Measurements from ENCODE around the gene ERC2. TPM values are rescaled to one million over a fixed set of nuclear protein-coding genes. Genes with fewer than 3 reads are reported as not detected.

The ERC2 gene
- total and polyA plus RNA-seq, 8 donors: 1.2 to 4.8 (median 2.3) TPM

DNA sequence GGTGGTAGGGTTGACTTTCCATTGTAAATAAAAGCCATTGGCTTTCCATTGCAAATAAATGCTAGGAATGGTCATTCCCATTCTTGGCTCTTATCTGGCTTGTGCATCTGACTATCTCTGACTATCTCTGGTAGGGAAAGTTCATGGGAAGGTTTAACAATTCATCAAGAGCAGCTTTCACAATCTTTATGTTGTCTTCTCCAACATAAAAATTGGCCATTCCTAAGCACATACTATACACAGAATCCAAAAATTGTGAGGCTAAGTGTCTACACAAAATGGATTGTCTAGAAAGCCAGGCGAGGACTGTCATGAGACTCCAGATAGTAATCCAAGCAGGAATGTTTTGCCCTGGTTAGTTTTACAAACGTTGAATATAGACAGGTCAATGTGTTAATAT is 926.8 kb downstream of the ERC2 start:
- DNase-seq (no peak), FAIRE-seq (no peak), ATAC-seq (no peak)
- Histone ChIP-seq H3K9me3 (no peaks in the 10 kb centered on the region), H3K27me3 (no peaks in the 10 kb centered on the region), H3K36me3 (no peaks in the 10 kb centered on the region), H3K4me1 (no peaks in the 10 kb centered on the region), H3K4me3 (no peak overlapping the region), H3K27ac (no peak overlapping the region)
- WGBS, 2 donors: 37 to 43% methylated on average over 2 of the region's 2 CpGs
- intact Hi-C loops (cut with DNase I): no loop called here
- TF ChIP-seq, protein P1, sequence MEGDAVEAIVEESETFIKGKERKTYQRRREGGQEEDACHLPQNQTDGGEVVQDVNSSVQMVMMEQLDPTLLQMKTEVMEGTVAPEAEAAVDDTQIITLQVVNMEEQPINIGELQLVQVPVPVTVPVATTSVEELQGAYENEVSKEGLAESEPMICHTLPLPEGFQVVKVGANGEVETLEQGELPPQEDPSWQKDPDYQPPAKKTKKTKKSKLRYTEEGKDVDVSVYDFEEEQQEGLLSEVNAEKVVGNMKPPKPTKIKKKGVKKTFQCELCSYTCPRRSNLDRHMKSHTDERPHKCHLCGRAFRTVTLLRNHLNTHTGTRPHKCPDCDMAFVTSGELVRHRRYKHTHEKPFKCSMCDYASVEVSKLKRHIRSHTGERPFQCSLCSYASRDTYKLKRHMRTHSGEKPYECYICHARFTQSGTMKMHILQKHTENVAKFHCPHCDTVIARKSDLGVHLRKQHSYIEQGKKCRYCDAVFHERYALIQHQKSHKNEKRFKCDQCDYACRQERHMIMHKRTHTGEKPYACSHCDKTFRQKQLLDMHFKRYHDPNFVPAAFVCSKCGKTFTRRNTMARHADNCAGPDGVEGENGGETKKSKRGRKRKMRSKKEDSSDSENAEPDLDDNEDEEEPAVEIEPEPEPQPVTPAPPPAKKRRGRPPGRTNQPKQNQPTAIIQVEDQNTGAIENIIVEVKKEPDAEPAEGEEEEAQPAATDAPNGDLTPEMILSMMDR (IDR thresholded peaks at IDR 0.05): no peak

DNA sequence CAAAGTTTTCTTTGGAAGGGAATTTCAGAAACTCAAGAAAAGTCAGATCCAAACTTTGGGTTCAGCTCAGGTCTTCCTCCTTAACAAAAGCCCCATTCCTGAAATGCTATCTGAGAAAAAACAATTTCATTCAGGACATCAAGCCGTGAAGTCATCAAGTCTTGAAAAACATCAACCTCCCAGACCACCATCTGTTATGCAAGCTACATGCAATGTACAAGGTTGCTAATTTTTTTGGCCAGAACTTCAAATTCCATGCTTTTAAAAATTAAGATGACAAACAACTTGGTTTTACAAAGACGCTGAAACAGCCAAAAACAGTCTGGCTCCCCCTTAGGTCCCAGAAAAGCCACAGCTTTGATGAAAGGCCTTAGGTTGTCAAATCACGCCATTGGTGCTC is 927.3 kb downstream of the ERC2 start:
- ATAC-seq: no peak
- TF ChIP-seq, protein P1 (IDR thresholded peaks at IDR 0.05): no peak
- no peaks in the 10 kb centered on the region for H3K4me1 ChIP-seq
- no peak overlapping the region for H3K4me3 ChIP-seq
- H3K36me3 ChIP-seq: no peaks in the 10 kb centered on the region
- no peaks in the 10 kb centered on the region for H3K9me3 ChIP-seq
- no peaks in the 10 kb centered on the region for H3K27me3 ChIP-seq
- 85 to 92% methylated on average over 3 of the region's 3 CpGs for WGBS, 2 donors
- no peak overlapping the region for H3K27ac ChIP-seq
- DNase-seq: no peak
- intact Hi-C loops (cut with DNase I): no loop called here
- FAIRE-seq: no peak

DNA sequence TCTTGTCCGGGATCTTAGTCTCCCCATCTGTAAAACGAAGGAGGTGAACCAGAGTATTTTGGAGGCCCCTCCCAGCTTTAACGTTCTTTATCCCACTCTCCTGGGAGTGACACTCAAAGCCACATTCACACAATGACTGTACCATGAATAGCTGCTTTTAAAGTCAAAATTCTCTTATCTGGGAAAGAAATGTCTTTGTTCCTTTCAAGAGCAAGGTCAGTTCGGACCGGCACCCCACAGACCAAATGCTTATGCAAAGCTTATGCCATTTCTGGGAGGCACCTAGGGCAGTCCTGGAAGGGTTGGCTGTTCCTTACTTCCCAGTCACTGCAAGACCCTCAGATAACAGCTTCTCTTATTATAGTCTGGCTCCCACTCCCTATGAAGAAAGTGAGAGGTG is 927.7 kb downstream of the ERC2 start:
- Histone ChIP-seq H3K4me3 (no peak overlapping the region), H3K27me3 (no peaks in the 10 kb centered on the region), H3K4me1 (no peaks in the 10 kb centered on the region), H3K9me3 (no peaks in the 10 kb centered on the region), H3K36me3 (no peaks in the 10 kb centered on the region), H3K27ac (no peak overlapping the region)
- no peak for DNase-seq
- FAIRE-seq: no peak
- intact Hi-C loops (cut with DNase I): no loop called here
- ATAC-seq: no peak
- 75 to 81% methylated on average over 5 of the region's 5 CpGs for WGBS, 2 donors
- TF ChIP-seq, protein P1 (IDR thresholded peaks at IDR 0.05): no peak

DNA sequence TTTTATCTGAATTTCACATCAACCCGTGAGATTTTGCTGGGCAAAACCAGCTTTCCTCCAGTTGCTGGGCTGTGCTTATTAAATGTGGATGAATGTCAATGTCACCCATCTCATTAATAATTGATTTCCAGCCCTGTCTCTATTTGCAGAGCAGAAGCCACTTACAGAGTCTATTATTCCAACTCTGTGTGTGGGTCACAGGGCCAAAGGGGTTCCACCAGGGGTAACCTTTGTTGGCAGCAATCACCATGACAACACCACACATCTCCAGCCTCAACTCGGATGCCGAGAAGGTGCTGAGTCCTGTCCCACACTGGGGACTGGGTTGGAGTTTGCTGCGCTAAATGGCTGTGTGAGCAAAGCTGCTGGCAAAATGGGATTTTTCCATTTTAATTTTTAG is 930.1 kb downstream of the ERC2 start:
- no peaks in the 10 kb centered on the region for H3K4me1 ChIP-seq
- WGBS, 2 donors: 77 to 80% methylated on average over 4 of the region's 4 CpGs
- no peak for DNase-seq
- ATAC-seq: no peak
- H3K27me3 ChIP-seq: no peaks in the 10 kb centered on the region
- no peaks in the 10 kb centered on the region for H3K36me3 ChIP-seq
- intact Hi-C loops (cut with DNase I): no loop called here
- TF ChIP-seq, protein P1 (IDR thresholded peaks at IDR 0.05): no peak
- H3K4me3 ChIP-seq: no peak overlapping the region
- no peaks in the 10 kb centered on the region for H3K9me3 ChIP-seq
- no peak for FAIRE-seq
- H3K27ac ChIP-seq: no peak overlapping the region

DNA sequence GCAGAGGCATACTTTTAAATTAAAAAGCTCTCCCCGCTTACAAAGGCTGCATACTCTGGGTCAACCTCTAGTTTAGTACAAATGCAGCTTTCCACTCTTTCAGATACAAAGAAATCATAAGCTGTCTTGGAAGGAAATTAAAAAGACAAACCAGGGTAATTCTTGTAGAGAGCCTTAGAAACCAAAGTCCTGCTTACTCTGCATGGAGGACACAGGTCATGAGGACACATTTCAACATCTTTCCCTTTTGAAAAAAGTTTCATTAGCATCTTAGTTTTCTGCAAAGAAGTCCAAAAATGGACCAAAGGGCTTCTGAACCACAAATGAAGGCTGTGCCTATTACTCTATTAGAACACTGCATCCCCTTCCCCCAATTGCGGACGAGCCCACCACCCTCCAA is 930.7 kb downstream of the ERC2 start:
- H3K36me3 ChIP-seq: no peaks in the 10 kb centered on the region
- 94 to 96% methylated on average over 3 of the region's 3 CpGs for WGBS, 2 donors
- no peak overlapping the region for H3K27ac ChIP-seq
- no peaks in the 10 kb centered on the region for H3K27me3 ChIP-seq
- TF ChIP-seq, protein P1 (IDR thresholded peaks at IDR 0.05): no peak
- no peak overlapping the region for H3K4me3 ChIP-seq
- no peaks in the 10 kb centered on the region for H3K4me1 ChIP-seq
- no peak for ATAC-seq
- no peak for DNase-seq
- FAIRE-seq: no peak
- no peaks in the 10 kb centered on the region for H3K9me3 ChIP-seq
- intact Hi-C loops (cut with DNase I): no loop called here
